ENCODE results near the gene ADGRB3.
"Not testable (repeated sequence)": the region's sequence is repeated elsewhere in the genome, so short reads cannot be mapped to it uniquely, and the experiment has no call there.

The ADGRB3 gene

DNA sequence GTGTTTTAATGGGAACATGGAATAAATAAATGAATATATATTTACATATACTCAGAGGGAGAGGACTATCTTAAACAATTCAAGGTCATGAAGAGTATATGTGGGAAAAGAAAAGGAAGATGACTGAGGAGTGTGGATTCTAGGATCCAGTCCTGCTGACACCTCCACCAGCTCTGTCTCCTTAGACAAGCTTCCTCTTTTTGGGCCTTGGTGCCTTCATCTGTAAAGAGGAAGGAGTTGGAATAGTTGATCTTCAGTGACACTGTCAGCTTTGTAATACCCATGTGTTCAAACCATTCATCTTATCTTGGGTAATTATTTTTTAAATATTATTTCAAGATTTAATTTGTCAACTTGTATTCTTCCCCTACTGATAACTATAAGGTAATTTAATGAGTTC lies 338.0 kb downstream of the ADGRB3 start:
- DNase-seq = no peak

DNA sequence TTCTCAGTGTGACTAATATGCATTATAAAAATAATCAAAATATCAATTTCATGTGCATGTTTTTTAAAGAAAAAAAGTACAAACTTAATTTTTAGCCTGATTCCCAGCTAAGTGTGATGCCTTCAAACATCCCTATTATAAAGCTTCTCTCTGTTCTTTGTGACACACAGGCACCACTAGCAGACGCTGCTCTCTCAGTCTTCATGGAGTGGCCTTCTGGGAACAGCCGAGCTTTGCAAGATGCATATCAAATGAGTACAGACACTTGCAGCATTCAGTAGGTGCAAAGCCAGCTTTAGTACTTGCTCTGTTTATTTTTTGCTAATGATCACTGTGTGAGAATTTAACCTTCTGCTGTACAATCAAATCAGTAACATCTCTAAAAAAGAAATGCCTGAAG lies 340.0 kb downstream of the ADGRB3 start:
- DNase-seq = no peak

- DNase-seq = no peak
Measured at GRCh38 chr6:68975816-68976215, 340.7 kb downstream of the ADGRB3 start.

GRCh38 chr6:68976260-68976659 lies 341.2 kb downstream of the ADGRB3 start:
- DNase-seq = no peak

GRCh38 chr6:68978411-68978810 lies 343.3 kb downstream of the ADGRB3 start:
- DNase-seq = no peak

GRCh38 chr6:68981668-68982067 lies 346.6 kb downstream of the ADGRB3 start:
- DNase-seq = not testable (repeated sequence)

DNA sequence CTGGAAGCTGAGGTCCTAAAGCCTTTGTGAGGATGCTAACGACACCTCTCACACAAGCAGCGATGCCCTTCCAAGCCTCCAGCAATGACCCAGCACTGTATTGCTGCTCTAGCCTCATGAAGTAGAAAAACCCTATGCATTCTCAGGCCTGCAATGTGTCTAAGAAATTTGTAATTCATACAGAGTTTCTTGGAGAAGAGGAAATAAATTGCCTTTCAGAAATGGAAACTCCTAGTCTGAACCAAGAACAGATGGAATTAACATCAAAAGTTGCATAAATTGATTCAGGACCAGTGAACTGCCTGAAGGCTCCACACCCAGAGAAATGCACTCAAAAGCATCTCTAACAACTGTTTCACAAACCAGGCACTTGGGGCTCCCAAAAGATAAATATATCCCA lies 353.6 kb downstream of the ADGRB3 start:
- DNase-seq = no peak

DNA sequence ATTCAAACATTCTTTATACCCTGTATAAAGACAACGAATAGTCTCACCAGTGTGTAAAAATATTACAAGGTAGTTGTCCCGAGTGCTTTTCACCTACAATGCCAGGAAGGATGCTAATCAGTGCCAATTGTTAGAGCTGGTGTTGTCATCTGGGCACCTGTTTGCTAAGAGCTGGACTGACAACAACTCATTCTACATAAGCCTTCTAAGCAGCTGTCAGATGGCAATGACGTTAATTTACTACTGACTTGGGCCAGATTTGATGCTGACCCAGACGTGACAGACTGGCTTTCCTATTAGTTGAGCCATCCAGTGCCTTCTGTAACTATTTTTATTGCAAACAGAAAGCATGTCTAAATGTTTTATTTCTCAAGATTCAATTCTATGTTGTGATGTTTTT lies 355.2 kb downstream of the ADGRB3 start:
- no peak for DNase-seq

DNA sequence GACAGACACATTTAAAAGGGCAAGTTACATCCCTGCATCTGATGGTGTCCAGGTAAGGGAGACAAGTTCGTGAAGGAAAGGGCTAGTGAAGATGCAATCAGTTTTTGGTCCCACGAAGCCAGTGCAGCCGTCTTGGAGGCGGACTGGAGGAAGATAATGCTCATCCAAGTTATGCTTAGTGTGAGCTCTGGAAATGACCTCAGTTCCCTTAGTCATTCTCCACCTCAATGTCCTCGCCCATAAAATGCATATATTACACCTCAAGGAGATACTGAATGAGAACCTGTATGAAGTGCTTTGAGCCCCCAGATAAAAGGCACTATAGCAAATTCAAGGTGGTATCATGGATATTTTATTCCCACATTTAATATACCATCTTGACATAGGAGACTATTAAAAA lies 358.8 kb downstream of the ADGRB3 start:
- DNase-seq = no peak

DNA sequence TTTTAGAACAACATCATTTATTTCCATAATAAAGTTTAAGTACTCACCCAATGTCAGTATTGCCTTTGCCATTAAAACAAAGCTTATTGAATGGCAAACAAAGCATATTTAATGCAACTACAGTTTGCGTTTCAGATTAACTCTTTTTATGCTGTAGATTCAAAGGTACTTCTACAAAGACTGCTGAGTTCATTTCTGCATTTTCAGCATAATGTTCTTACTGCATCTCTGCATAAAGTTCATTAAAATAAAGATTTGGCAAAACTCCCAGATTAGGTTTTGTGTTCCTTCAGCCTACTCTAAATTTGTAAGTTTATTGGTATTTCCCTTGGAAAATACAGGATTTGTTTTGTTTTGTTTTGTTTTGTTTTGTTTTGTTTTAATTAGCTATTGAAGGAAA lies 359.4 kb downstream of the ADGRB3 start:
- DNase-seq = no peak

DNA sequence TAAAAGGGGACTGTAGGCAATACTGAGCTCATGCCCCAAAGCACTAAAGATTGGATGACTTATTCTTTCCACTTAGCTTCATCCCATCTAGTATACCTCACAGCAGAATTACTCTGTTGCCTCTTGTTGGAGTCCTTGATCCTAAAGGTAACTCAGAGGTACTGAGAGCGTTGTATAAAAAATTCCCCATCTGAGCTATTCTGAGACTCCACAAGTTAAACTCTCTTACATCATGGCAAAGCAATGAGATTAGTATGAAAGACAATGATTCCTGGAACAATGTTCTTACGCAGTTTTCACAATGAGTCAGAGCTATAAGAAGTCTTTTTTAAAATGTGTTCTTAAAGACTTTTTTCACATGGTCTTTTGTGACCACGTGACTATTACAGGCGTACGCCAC lies 370.1 kb downstream of the ADGRB3 start:
- DNase-seq = no peak

DNA sequence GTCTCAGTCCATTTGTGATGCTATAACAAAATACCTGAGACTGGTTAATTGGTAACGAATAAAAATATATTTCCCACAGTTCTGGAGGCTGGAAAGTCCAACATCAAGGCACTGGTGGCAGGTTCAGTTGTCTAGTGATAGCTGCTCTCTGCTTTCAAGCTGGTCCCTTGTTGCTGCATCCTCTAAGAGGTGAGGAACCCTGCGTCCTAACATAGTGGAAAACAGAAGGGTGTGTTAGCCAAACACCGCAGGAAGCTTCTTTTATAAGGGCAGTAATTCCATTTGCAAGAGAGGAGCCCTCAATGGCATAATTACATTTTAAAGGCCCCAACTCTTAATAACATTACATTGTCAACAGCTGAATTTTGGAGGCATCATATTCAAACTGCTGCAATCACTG lies 372.7 kb downstream of the ADGRB3 start:
- no peak for DNase-seq

DNA sequence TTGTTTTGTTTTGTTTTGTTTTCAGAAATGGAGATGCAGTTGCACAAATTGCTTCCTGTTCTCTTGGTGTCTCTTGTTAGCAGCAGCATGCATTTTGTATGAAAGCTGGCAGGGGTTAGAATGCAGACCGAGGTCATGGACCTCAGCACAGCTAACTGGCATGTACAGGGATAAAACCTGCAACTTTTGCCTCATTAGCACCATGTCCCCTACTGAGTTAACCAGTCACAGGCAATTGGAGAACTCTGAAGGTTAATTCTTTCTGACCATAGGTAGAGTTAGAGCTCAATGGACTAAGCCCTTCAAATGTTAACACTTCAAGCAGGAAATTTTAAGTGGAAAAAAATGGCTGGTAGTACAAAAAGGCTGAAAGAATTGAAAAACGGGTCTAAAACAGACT lies 377.1 kb downstream of the ADGRB3 start:
- no peak for DNase-seq

- DNase-seq = no peak
Measured at GRCh38 chr6:69012876-69013275, 377.8 kb downstream of the ADGRB3 start.

GRCh38 chr6:69018906-69019305 lies 383.8 kb downstream of the ADGRB3 start:
- DNase-seq = no peak

DNA sequence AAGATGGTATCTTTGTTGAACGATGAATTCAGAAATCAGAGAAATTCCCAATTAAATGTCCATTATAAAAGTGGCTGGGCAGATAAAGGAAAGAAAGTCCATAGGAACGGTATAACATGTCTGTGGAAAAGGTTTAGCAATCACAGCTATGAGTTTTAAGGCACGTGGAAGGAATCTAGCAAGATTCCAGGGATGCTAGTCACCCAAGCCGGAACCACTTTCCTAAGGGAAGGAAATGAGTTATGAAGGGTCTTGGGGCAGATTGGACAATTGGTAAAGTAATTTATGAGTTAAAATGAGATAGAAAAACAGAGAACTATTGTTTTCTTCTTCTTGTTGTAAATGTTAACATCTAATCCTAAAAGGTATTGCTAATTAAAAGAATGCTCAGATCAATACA lies 384.8 kb downstream of the ADGRB3 start:
- DNase-seq = no peak

DNA sequence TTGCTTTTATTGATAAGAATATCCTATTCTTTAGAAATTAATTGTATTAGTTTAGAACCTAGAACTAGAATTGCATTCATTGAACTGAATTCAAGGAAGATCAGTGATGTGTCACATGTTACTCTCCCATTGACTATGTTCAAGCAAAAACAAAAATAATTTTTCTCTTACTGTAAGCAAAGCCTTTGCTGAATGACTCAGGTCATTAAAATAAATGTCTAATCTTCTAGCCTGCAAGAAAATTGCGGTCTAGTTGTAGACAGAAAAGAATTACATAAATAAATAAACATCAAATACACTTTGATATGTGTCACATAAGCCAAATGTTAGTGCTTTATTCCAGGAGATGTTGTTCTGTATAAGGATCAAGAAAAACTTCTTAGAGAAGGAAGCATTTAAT lies 387.9 kb downstream of the ADGRB3 start:
- no peak for DNase-seq

- DNase-seq = no peak
Measured at GRCh38 chr6:69026243-69026642, 391.2 kb downstream of the ADGRB3 start.

GRCh38 chr6:69026715-69027114 lies 391.6 kb downstream of the ADGRB3 start:
- no peak for DNase-seq

- no peak for DNase-seq
Measured at GRCh38 chr6:69027861-69028260, 392.8 kb downstream of the ADGRB3 start.

DNA sequence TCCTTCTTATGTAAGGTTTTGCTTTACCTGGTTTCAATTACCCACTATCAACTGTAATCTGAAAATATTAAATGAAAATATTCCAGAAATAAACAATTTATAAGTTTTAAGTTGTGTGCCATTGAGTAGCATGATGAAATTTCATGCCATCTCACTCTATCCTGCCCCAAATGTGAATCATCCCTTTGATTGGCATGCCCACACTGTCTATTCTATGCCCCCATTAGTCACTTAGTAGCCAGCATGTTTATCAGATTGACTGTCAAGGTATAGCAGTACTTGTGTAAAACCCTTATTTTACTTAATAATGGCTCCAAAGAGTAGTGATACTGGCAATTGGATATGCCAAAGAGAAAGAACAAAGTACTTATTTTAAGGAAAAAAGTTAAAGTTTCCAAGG lies 403.8 kb downstream of the ADGRB3 start:
- no peak for DNase-seq

DNA sequence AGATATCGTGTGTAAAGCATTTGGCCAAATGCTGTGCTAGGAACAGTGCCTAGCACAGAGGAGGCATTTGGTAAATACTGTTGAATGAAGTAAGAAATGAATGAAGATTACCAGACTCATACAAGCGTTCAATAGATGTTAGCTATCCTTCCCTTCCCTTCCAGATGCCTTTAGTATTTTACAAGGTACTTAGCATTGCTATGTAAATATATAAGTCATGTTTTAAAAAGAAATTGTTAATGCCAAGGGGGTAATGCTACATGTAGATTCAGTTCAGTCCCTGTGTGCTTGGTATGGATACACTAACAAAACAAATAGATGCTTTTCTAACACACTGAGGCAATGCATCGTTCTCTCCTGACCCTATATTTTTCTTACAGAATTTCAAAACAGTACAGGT lies 407.2 kb downstream of the ADGRB3 start:
- DNase-seq = no peak

- no peak for DNase-seq
Measured at GRCh38 chr6:69044534-69044933, 409.5 kb downstream of the ADGRB3 start.

GRCh38 chr6:69059413-69059812 lies 424.3 kb downstream of the ADGRB3 start:
- DNase-seq = no peak

DNA sequence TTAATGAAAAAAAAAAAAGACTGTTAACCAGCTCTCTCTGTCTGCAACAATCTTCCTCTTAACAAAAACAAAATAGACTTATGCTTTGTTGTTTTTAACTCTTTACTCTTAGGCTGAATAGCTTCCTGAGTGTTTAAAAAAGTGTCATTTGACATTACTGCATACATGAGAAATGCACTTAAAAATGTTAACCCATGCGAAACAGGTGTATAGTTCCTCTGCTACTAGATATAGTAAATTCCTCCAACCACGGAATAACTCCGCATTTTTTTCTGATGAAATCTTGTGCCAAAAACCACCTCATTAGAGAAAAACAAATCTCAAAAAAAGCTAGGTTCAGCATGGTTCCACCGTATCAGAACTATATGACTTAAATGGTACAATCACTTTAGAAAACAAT lies 426.0 kb downstream of the ADGRB3 start:
- no peak for DNase-seq

DNA sequence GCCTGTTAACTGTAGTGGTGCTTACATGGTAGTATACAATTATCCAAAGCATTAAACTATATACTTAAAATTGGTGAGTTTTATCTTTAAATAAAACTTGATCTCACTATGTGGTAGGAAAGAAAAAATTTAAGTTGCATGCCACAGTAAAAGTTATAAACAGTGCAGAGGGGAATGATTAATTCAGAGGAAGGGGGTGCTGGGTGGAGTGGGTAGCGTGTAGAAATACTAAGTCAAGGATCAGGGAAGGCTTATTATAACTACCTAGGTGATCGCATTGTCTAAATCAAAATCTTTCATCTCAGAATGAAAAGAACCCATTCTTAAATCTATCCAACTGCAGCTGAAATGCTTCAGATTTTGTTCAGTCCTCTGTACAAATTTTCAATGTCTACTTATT lies 428.3 kb downstream of the ADGRB3 start:
- no peak for DNase-seq
